ENCODE results near the gene COL18A1.
"Not testable (repeated sequence)": the region's sequence is repeated elsewhere in the genome, so short reads cannot be mapped to it uniquely, and the experiment has no call there.

The COL18A1 gene

DNA sequence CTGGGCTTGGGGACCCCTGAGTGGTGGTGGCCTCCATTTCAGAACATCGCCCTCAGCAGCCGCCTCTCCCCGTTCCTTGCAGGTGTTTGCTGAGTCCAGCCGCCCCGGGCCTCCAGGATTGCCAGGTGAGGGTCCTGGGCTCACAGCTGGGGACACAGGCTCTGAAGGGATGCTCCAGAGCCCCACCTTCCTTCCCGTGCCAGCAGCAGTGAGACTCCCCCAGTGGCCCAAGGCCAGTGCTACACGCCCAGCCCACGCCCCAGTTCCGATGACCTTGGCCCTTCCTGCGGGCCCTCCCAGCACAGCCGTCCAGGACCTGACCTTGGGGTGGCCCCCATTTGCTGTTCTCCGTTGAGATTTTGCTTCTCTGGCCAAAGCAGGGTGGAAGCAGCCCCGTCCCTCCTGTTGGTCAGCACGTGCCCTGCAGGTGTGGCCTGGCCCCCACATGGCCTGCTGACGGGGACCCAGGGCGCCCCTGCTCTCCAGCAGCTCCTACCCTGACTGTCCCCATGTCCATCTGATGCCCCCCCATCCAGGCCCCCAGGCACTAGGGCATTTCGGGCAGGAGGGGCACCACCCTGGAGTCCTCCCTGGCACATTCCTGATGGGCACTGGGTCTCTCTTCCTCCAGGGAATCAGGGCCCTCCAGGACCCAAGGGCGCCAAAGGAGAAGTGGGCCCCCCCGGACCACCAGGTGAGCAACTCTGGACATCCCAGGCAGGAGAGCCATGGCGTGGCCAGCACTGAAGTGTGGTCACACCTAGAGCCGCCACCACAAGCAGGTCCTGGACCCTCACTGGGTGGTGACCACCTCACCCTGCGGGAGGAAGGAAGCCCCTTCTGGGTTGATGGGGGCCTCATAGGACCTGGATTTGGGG, 92.2 kb downstream of the COL18A1 start:
- no peak for DNase-seq

- DNase-seq: no peak
Observed at GRCh38 chr21:45497846-45498645, 93.1 kb downstream of the COL18A1 start.

- no peak for DNase-seq
Observed at GRCh38 chr21:45498646-45499000, 93.7 kb downstream of the COL18A1 start.

DNA sequence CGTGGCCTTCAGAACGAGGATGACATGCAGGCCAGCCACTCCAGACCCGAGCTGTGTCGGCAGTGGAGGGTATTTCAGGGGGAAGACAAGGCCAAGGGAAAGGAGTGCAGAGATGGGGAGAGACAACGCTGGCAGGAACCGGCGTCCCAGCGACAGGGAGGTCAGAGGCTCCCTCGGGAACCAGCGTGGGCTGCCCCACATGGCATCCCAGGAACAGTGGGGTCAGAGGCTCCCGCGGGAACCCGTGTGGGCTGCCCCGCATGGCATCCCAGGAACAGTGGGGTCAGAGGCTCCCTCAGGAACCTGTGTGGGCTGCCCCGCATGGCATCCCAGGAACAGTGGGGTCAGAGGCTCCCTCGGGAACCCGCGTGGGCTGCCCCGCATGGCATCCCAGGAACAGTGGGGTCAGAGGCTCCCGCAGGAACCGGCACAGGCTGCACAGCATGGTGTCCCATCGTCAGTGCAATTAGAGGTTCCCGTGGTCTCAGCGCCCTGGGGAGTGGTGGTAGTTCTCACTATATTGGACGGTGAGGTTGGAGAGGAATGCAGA, 94.3 kb downstream of the COL18A1 start:
- no peak for DNase-seq

DNA sequence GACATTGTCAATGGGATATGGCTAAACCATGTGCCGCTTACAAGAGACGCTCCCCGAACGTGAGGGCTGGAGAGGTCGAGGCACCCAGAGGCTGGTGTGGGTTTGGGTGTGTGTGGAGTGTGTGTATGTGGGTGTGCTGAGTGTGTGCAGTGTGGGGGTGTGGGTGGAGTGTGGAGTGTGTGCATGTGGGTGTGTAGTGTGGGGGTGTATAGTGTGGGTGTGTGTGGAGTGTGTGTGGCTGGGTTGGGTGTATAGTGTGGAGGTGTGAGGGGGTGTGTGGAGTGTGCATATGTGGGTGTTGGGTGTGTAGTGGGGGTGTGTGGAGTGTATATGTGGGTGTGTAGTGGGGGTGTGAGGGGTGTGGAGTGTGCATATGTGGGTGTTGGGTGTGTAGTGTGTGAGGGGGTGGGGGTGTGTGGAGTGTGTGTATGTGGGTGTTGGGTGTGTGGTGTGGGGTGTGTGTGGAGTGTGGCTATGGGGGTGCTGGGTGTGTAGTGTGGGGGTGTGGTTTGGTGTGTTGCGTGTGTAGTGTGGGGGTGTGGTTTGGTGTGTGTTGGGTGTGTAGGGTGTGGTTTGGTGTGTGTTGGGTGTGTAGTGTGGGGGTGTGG, 95.1 kb downstream of the COL18A1 start:
- no peak for DNase-seq

- not testable (repeated sequence) for DNase-seq
Observed at GRCh38 chr21:45501081-45502005, 96.4 kb downstream of the COL18A1 start.

- no peak for DNase-seq
Observed at GRCh38 chr21:45502006-45502345, 97.0 kb downstream of the COL18A1 start.

DNA sequence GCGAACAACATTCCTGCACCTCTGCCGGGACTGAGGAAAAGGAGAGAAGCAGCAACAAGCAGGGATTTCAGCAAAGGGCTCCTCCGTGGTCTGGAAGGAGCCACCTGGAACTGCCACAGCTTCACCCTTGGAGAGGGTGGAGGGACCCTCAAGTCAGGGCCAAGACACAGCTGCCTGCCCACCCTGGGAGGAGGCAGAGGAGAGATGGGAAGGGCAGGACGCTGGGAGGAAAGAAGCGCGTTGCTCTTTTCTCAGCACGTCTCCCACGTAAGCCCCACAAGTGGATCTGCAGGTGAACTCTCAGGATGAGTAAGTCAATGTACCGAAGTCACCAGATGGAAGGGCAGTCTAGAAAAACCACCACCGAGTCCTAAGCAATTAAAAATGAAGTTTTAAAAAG, 97.6 kb downstream of the COL18A1 start:
- DNase-seq: no peak

DNA sequence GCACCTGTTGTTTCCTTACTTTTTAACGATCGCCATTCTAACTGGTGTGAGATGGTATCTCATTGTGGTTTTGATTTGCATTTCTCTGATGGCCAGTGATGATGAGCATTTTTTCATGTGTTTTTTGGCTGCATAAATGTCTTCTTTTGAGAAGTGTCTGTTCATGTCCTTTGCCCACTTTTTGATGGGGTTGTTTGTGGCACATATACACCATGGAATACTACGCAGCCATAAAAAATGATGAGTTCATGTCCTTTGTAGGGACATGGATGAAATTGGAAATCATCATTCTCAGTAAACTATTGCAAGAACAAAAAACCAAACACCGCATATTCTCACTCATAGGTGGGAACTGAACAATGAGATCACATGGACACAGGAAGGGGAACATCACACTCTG, 98.3 kb downstream of the COL18A1 start:
- DNase-seq: not testable (repeated sequence)

DNA sequence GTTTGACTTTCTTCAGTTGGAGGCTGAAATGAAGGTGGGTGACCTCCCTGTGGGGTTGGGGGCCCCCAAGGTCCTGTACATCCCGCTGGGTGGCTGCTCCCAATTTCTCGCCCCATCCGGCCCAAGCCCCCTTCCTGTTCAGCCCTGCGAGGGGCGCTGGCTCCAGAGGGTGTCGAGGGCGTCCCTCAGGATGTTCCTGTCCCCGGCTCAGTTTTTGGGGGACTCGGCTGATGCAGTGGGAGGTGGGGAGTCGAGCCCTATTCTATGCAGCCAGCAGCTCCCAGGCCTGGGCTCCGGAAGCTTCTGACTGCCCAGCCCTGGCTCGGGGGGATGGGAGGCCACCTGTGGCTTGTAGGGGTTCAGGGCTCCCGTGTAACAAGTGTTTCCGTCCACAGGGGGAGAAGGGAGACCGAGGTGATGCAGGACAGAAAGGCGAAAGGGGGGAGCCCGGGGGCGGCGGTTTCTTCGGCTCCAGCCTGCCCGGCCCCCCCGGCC, 99.1 kb downstream of the COL18A1 start:
- DNase-seq: no peak

DNA sequence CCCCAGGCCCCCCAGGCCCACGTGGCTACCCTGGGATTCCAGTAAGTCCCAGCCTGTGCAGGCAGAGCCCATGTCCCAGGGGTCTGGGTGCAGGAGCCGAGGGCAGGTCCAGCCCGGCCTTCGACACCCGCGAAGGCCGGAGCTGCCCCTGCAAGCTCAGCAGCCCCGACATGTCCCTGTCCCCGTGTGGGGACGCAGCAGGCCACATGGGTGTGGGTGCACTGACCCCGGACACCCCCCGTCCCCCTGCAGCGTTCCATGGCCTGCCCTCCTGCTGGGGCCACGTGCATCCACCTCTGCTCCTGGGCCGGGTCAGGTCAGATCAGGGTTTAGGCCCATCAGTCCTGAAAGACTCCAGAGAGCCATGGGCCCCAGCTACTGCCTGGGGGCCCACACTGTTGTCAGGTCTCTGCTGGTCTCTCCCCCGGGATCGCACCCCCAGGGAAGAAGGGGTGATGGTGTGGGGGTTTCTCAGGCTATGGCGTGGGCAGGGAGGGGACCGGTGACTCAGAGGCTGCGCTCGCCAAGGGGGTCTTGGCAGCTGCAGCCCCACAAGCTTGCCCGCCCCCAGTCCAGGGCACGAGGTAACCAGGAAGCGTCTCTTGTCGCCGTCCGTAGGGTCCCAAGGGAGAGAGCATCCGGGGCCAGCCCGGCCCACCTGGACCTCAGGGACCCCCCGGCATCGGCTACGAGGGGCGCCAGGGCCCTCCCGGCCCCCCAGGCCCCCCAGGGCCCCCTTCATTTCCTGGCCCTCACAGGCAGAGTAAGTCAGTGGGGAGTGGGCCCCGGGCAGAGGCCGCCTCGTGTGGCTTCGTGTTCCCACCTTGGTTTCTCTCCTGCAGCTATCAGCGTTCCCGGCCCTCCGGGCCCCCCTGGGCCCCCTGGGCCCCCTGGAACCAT, 99.8 kb downstream of the COL18A1 start:
- no peak for DNase-seq

DNA sequence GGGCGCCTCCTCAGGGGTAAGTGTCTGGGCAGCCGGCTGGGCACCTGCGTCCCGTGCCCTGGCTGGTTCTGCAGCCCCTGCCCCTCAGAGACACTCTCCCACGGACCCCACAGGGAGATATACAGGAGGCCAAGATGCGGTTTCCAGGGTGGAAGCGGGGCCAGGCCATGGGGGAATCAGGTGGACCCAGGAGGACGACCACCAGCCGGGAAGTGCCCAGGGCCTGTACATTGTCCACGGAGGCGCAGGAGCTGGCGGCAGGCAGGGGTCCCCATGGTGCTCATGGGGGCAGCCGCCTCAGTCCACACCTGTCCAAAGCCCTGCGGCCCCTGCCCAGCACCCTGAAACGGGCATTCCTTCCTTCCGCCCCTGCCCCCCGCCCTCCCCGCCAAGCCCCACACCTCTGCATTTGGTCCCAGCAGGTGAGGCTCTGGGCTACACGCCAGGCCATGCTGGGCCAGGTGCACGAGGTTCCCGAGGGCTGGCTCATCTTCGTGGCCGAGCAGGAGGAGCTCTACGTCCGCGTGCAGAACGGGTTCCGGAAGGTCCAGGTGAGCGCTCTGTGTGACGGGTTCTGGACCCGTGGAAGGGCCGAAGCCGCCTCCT, 100.6 kb downstream of the COL18A1 start:
- DNase-seq: no peak

GRCh38 chr21:45506241-45506817, 101.4 kb downstream of the COL18A1 start:
- DNase-seq: no peak

DNA sequence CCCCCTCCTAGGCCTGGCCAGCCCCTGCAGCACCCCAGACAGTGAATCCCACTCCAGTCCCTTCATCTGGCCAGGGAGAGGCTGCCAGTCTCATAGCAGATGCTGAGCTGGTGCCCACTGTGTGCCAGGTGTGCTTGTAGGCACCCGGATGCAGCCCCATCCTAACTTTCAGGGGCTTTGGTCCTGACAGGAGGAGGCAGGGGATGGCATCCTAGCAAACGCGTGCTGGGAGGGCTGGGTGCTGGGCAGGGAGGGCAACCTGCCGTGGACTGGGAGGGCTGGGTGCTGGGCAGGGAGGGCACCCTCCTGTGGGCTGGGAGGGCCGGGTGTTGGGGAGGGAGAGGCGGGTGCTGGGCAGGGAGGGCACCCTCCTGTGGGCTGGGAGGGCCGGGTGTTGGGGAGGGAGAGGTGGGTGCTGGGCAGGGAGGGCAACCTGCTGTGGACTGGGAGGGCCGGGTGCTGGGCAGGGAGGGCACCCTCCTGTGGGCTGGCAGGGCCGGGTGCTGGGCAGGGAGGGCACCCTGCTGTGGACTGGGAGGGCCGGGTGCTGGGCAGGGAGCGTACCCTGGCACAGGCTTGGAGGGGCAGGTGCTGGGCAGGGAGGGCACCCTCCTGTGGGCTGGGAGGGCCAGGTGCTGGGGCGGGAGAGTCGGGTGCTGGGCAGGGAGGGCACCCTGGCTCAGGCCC, 102.0 kb downstream of the COL18A1 start:
- no peak for DNase-seq

- DNase-seq: no peak
Observed at GRCh38 chr21:45507523-45507875, 102.5 kb downstream of the COL18A1 start.

DNA sequence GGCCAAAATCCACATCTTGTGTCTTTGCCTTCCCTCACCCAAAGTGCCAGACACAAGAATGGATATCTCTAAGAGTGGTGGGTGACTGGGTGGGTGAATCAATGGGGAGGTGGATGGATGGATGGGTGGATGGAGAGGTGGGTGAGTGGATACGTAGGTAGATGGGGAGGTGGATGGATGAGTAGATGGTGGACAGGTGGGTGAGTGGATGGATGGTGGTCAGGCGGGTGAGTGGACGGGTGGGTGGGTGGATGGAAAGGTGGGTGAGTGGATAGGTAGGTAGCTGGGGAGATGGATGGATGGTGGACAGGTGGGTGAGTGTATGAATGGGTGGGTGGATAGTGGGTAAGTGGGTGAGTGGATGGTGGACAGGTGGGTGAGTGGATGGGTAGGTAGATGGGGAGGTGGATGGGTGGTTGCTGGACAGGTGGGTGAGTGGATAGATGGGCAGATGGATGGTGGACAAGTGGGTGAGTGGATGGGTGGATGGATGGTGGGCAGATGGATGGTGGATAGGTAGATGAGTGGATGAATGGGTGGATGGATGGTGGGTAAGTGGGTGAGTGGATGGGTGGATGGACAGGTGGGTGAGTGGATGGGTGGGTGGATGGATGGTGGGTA, 103.0 kb downstream of the COL18A1 start:
- DNase-seq: no peak

DNA sequence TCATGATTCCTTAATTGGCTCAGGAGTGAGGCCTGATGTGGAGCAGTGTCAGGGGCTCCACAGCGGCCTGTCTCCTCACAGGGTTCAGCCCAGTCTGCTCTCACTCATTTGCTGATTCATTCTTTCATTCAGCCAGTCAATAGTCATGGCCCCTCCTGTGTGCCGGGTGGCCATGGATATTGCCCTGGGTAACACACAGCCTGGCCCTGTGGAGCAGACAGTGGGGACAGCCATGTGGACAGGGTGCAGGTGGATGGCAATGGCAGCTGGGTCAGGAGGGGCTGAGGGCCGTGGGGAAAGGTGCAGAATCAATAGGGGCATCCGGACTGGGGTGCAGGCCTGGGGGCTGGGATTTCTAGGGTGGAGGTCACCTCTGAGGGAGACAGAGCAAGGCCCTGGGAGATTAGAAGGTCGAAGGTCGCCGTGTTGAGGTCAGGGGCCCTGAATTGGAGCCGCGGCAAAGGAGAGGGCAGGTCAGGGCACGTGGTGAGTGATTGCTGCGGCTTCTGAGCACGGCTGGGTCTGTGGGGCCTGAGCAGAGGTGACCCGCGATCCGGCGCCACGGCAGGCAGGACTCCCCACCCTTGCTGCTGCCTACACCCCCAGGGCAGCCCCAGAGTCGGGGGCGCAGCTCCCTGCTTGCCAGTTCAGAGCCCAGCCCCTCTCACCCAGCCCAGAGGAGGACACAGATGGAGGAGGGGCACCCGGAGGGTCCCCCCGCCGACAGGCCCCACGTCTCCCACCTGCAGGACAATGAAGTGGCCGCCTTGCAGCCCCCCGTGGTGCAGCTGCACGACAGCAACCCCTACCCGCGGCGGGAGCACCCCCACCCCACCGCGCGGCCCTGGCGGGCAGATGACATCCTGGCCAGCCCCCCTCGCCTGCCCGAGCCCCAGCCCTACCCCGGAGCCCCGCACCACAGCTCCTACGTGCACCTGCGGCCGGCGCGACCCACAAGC, 103.9 kb downstream of the COL18A1 start:
- DNase-seq: no peak

All from right forelimb (tissue), 1 donor.